Posterior cingulate gyrus (tissue), 11 donors: Measurements from ENCODE around the gene TUBGCP4.

ENCODE experiments used
- DNase-seq, 10 donors: peaks; one replicate each; pipeline versions ENCODE4 v3.0.0 to v3.0.0-alpha.2; 2020 to 2021; ENCODE audit warnings: mixed read lengths in 3 of 10
- intact Hi-C: fragments of 100-400 bp; cut with DNase I; formaldehyde crosslinking; loops from one replicate; pipeline ENCODE4 v1.15.1; 2023

TUBGCP4 gene

DNA sequence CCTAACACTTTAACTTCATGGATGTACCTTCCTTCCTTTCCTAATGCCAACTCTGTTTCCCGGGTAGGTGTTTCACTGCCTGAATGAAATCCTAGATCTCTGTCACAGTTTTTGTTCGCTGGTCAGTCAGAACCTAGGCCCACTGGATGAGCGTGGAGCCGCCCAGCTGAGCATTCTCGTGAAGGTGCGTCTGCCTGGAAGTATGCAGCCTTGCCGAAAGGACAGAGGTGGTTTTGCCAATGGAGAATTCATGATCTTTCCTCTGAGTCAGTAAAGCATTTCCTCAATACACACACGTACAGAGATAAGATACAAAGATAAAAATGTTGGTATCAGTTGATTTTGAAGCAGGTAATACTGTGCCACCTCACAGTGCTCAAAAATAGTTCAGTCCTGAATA is 32.7 kb downstream of the TUBGCP4 start:
- peak in 1 of 10 donors; percentile 49 for DNase-seq
- intact Hi-C loops: no loop called here

DNA sequence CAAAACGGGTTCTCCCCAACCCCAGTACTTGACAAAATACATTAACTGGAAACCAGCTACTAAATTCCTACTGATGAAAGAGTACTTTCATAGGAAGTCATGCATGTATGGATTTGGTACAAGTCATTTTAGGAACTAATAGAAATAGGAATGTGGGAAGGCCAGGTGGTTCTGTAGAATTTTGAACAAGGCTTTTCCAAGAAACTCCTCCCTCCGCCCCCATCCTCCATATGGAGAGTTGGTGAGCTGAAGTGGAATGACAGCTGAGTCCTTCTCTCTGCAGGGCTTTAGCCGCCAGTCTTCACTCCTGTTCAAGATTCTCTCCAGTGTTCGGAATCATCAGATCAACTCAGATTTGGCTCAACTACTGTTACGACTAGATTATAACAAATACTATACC is 33.2 kb downstream of the TUBGCP4 start:
- DNase-seq: peak in 5 of 10 donors; percentile 17 to 49 (median 35)

DNA sequence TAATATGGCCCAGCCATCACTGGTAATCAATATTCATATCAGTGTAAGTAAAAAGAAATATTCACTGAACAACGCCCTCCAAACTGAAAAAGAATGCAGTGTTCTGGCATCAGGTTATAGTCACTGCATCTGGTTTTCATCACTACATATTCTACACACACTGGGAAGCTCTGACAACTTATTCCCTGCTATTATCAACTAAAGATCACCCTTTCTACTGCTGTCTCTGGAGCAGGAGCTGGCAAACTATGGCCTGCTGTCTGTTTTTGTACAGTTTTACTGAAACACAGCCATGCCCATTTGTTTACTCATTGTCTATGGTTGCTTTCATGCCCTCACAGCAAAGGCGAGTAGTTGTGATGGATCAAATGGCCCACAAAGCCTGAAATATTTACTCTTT is 35.3 kb downstream of the TUBGCP4 start:
- no peak for DNase-seq
- intact Hi-C loops: no loop called here

More for the DNA sequence above, 33.2 kb downstream of the TUBGCP4 start:
- intact Hi-C loops: no loop called here

DNA sequence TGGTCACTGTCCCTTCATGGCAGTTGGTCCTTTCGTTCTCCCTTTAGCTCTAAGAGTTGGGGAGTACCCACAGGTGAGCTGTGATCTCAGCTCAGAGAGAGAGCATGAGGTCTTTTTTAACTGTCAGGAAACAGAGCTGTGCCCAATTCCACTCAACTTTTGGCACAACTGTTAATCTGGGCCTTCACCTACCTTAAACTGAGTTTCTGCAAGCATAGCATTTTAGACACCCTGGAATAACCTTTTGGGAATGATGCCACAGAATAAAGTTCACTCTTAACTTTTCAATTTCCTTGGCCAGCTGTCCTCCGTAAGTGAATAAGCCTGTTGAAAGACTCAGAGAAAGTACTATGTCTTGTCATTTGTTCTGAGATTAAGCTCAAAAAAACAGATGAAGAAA is 35.9 kb downstream of the TUBGCP4 start:
- intact Hi-C loops: no loop called here

DNA sequence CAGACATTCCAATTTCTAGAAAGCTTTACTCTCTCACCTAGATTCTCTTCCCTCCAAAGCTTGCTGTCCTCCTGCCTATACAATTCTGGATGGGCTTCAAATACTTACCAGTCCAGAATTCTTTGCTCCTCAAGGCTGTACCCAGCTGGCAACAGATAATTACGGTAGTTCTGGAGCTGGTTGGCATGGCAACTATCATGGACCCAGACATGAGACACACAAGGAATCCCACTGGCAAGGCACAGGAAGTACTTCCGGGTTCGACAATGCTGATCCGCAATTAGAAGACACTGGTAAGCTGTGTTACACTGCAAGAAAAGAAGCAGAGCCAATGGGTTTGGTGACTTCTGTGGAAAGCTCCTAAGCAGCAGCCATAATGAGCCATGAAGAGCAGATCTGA is 37.9 kb downstream of the TUBGCP4 start:
- DNase-seq: no peak
- intact Hi-C loops: no loop called here

More for the DNA sequence above, 35.9 kb downstream of the TUBGCP4 start:
- DNase-seq: no peak

DNA sequence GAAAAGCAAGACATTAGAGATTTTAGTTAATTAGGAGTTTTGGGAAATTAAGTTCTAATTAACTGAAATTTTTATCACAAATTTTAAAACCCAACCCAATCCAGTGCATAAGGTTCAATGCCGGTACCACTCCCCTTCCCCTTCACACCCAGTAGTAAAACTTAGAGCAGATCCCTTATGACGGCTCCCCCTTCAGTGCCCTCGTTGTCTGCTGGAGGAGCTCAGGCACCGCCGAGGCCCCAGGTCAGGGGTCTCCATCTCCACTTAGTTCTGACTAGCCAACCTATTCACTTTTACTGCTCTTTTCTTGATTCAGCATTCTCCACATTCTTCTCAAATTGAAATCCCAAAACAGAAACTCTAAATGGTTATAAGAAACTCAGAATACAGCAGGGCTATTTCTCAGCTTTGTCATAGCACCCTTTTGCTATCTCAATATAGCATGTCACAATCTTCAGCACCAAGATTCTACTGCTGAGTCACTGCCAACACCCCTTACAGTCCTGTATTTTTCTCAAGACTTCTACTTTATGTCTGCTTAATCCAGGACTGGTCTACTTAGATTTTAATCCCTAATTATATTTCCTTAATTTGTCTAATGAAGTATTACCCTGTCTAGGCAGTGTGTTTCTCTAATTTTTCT is 39.8 kb downstream of the TUBGCP4 start:
- intact Hi-C loops: no loop called here
- no peak for DNase-seq

DNA sequence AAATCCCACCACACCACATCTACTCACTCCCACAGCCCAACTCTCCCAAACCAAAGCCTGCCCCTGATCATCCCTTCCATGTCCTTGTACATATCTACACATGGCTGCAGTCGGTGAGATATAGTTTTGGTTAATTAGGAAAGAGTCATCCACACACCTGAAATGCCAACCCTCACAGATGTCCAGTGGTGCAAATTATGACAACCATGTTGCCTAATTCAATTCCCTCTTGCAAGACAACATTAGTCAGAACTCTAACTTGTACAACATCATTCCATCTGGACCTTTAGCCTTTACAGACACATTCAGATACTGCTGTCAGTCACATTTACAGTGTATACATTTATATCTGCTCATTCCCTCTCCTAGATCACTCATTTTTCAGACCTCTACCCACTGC is 41.2 kb downstream of the TUBGCP4 start:
- intact Hi-C loops: no loop called here
- no peak for DNase-seq

DNA sequence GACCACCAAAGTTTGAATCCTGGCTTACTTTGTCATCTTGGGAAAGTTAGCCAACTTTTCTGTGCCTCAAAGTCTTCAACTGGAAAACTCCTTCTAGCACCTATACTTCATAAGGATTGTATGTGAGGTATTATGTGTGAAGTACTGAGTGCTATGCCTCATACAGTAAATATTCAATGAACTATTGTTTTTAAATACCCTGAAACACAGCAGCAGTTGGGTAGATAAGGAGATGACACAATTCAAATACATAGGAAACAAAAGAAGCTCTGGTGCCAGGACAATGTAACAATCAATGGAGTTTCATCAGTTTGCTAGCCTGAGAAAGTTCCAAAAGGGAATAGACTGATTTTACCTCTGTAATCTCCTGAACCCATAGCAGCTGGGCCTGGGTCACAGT is 43.3 kb downstream of the TUBGCP4 start:
- no peak for DNase-seq
- intact Hi-C loops: no loop called here

DNA sequence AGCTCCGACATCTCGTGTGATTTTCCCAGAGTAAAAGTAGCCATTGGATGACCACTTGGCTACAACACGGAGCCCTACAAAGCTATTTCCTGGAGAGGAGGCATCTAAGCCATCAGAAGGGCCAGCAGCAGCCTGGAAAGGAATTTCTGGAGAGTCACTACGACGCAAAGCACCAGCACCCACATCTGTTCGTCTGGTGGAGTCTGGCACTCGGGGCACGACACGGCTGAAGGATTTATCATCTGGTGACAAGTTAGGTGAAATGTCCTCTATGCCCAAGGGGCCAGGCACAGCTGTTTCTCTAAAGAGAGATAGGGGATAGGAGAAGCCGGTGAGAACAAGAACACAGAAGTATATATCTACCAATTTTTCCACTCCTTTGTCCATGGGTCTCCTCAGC is 49.5 kb downstream of the TUBGCP4 start:
- DNase-seq: no peak
- intact Hi-C loops: no loop called here

DNA sequence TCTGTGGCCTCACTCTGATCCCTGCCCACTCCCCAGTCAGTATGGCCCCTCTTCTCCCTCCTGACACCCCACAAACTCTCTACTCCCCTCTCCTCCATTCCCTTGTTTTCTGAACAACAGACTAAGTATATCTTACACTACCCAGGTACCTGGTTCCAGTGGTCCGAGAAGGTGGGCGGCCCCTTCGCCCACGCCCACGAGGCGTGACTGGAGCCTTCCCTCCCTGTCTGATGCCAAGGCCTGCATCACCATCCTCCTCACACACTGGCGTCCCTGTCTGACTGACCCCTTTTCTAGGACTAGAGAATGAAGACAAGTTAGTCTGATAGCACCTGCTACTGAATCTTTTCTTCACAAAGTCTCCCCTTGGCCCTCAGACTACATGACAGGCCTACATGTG is 50.0 kb downstream of the TUBGCP4 start:
- DNase-seq: no peak
- intact Hi-C loops: no loop called here

DNA sequence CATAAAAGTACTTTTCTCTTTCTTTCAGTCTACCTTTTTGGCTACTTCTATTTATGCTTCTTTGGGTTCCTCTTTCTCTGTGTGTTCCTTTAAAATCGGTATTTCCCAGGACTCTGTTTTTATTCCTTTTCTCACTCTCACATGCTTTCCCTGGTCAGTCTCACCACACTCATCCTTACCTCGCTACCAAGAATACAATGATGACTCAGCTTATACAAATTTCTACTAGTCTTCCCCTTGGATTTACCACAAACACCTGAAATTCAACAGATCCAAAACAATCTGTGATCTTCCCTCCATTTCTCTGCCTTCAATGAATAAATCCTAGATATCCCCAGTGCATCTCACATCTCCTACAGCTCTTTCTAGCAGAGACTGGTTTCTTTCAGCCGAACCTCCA is 52.9 kb downstream of the TUBGCP4 start:
- intact Hi-C loops: no loop called here
- DNase-seq: no peak

DNA sequence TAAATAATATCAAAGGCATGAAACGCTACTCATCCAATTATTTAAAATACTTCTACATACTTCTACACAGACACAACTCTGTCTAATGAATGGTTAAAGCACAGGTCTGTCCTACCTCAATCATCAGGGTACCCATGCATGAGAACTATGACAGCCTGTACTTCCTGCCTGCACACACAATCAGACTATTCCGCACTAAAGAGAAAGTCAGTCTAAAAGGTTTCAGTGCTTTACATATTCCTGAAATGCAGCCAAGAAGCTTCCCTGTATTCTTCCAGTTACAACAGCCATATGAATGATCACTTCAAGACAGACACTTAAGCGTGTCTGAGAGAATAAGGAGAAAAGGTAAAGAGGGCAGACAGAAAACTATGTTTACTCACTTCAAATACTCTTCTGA is 58.8 kb downstream of the TUBGCP4 start:
- intact Hi-C loops: no loop called here
- no peak for DNase-seq

DNA sequence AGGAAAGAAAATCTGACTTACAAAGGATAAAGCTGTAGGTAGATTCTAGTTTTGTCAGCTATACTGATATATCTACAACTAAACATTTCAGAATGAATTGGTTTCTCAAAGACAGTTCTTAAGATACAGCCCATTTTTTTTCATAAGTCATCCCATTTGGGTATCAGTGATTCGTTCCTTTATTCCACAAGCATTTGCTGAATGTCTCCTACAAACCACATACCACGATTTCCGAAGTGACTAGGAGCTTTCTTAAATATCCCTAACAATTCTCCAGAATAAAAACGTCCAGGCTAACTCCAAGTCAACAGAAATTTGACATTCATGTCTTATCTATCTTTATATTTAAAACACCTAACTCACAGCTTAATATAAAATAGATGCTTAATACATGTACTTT is 62.3 kb downstream of the TUBGCP4 start:
- intact Hi-C loops: no loop called here
- no peak for DNase-seq

DNA sequence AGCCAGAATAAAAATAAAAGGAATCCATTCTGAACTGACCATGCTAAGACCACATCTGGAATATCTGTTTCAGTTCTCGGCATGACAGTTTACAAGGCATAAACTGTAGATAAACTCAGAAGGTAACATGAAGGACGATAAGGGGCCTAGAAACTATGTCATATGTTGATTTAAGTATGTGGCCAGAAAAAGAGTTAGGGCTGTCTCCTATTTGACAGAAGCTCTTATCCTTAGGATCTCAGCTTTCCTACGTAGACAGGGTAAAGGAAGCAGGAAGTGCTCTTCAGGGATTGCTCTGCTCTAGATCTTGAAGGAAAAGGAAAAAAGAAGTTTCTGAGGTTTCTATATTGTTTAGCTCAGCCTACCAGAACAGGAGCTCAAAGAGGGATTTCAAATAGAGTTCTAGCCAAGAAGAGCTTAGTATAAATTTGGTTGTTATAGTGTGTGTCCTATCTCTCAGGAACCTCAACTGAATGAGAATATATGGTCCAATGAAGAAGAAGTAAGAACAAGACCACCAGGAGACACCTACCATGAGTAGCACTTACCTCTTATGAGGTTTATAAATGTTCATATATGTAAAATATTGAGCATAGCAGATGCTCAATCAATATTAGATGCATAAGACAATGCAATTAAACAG is 62.9 kb downstream of the TUBGCP4 start:
- DNase-seq: no peak
- intact Hi-C loops: no loop called here

DNA sequence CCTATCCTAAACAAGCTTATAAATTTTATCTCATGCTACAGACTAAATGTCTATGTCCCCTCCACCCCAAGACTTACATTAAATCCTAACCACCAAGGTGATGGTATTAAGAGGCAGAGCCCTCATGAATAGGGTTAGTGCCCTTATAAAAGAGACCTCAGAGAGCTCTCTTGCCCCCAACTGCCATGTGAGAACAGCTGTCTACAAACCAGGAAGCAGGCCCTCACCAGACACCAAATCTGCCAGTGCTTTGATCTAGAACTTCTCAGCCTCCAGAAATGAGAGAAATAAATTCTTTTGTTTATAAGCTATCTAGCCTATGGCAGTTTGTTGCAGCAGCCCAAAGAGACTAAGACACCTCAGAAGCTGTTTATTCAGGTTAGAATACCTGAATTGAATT is 63.5 kb downstream of the TUBGCP4 start:
- intact Hi-C loops: no loop called here
- DNase-seq: no peak

DNA sequence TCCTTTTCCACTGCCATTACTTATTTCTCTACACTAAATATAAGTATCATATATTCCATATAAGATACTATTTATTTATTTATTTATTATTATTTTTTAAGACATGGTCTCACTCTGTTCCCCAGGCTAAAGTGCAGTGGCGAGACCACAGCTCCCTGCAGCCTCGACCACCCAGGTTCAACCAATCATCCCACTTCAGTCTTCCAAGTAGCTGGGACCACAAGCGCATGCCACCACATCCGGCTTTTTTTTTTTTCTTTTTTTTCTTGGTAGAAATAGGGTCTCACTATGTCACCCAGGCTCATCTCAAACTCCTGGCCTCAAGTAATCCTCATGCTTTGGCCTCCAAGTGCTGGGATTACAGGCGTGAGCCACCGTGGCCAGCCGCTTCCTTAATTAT is 65.5 kb downstream of the TUBGCP4 start:
- DNase-seq: no peak
- intact Hi-C loops: no loop called here

DNA sequence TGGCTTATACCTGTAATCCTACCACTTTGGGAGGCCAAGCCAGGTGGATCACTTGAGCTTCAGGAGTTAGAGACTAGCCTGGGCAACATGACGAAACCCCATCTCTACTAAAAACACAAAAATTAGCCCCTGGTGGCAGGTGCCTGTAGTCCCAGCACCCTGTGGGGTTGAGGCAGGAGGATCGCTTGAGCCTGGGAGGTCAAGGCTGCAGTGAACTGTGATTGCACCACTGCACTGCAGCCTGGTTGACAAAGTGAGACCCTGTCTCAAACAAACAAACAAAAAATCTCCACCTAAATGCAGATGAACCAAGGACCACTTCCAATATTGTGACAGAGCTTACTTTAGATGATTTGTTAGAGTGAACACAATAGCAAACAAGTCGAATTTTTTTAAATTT is 68.4 kb downstream of the TUBGCP4 start:
- intact Hi-C loops: no loop called here
- no peak for DNase-seq

DNA sequence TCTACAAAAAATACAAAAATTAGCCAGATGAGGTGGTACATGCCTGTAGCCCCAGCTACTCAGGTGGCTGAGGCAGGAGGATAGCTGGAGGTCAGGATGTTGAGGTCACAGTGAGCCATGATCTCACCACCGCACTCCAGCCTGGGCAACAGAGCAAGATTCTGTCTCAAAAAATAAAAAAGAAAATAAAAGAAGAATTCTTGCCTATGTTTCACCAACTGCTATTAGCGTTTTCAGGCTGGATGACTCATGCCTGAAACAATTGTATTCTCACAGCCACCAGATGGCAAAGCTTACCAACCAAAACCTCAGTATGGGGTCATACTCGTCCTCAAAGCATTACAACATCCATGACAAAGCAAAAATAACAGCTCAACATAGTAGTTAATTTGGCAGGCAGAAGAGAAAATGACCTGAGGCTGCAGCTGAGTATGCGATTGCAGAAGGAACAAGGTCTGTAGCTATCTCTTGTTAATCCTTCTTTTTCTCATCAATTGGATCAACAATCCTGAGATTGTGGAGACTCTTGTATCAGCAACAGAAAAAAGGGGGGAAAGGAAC is 69.9 kb downstream of the TUBGCP4 start:
- intact Hi-C loops: loop anchor here (2.0 kb wide), 1 partner anchor 74 kb away; no protein-coding TSS in a partner anchor
- DNase-seq: peak in 5 of 10 donors; percentile 16 to 52 (median 24)

DNA sequence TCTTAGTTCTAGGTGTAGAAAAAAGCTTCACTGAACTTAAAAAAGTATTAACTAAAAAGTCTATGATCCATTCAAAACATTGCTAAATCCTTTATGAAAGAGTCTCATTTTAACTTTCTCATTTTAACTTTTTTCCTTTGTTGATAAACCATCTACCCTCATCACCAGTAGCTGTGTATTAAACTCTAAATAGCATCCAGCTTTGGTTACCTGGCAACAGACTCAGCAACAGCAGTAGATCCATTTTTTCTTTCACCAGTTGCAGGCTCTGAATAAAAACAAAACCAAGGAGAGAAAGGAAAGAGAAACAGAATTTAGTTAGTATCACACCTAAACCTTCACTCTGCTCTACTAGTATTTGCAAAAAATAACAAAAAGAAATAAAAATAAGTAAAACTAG is 70.4 kb downstream of the TUBGCP4 start:
- intact Hi-C loops: loop anchor here (2.0 kb wide), 1 partner anchor 73 kb away; no protein-coding TSS in a partner anchor
- DNase-seq: no peak

DNA sequence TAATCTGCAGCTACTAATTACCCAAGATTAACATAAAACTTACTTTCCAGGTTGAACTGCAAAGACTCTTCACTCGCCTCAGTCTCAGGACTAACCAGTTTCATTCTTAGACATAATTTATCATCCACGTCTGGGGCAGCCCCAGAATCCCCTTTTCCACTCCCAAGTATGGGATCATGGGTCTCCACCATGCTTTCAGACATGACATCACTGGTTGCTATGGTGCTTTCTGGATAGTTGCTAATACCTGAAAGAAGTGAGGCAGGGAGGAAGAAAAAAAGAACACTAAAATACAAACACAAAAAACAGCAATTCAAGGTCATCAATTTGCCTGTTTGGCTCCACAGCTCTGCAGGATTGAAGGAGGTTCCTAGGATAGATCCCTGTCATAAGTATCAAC is 75.4 kb downstream of the TUBGCP4 start:
- DNase-seq: no peak
- intact Hi-C loops: no loop called here

DNA sequence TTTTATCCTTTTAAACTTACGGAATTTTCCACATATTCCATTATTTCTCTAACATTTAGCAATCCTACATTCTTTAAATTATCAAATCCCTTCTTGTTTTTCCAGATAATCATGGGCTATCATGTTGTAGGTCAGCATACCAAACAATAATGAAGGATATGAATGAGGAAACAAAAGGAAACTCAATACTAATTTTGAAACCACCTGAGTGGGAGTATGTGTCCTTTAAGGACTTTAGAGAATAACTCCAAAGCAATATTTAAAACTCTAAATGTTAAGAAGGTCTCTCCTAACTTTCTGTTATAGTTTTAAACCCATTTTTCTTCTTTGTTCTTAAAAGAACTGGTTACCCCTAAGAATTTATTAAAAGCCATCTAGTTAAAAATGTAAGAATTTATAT is 79.1 kb downstream of the TUBGCP4 start:
- intact Hi-C loops: no loop called here
- no peak for DNase-seq
